Lower leg skin (tissue), 3 donors: ENCODE results near the gene EXOC6B.

Experiments used
- CTCF ChIP-seq, 3 donors: fragments of 450-650 bp; IDR thresholded peaks; one replicate each; pipeline ENCODE4 v1.5.1; 2016; ENCODE audit warnings: antibody characterized with exemption in 3 of 3, mild to moderate bottlenecking in 3 of 3, moderate library complexity in 2 of 3
- POLR2A ChIP-seq, 2 donors: fragments of 450-650 bp; IDR thresholded peaks; one replicate each; pipeline ENCODE4 v1.6.1; 2016 to 2017; ENCODE audit warnings: antibody characterized with exemption in 2 of 2, mild to moderate bottlenecking in 1 of 2, moderate library complexity in 1 of 2

- TF ChIP-seq CTCF (IDR thresholded peaks at IDR 0.05) (no peak), POLR2A (IDR thresholded peaks at IDR 0.05) (no peak)
Measured at GRCh38 chr2:72543497-72544216, 282.2 kb downstream of the EXOC6B start.
